Natural killer cell treated with Interleukin-12 subunit alpha and Interleukin-12 subunit beta and Interleukin-15 and Interleukin-18, amount 100 ng/mL, for 72 hours (primary cell): Measurements from ENCODE around the gene TEX30. TPM values are rescaled to one million over a fixed set of nuclear protein-coding genes. Genes with fewer than 3 reads are reported as not detected.
"Not testable (repeated sequence)": the region's sequence is repeated elsewhere in the genome, so short reads cannot be mapped to it uniquely, and the experiment has no call there.

Experiments used
- ATAC-seq, 2 donors: fragments of 150-1000 bp; cut with Tn5 transposase in 1 of 2; sonication (Bioruptor Pico), chemical (Tn5 transposase) in 1 of 2; 2 replicates each; pipeline ENCODE4 v1.10.0; 2021
- DNase-seq: peaks from one replicate; pipeline ENCODE4 v3.0.0; 2022; ENCODE audit warnings: low spot score
- H3K27ac Mint-ChIP-seq, 2 donors: 1 replicate in 1 of 2; 2 replicates in 1 of 2; pipeline ENCODE4 v1.8.0; 2022; ENCODE audit warnings: mixed read lengths in 2 of 2, mild to moderate bottlenecking in 1 of 2, moderate library complexity in 1 of 2
- H3K27me3 Mint-ChIP-seq, 2 donors: 1 replicate in 1 of 2; 2 replicates in 1 of 2; pipeline ENCODE4 v1.8.0; 2022; ENCODE audit warnings: mixed read lengths in 2 of 2
- H3K36me3 Mint-ChIP-seq: one replicate; pipeline ENCODE4 v1.8.0; 2022; ENCODE audit warnings: mixed read lengths
- H3K4me1 Mint-ChIP-seq, 2 donors: 1 replicate in 1 of 2; 2 replicates in 1 of 2; pipeline ENCODE4 v1.8.0; 2022; ENCODE audit warnings: low read depth in 2 of 2, mixed read lengths in 2 of 2, mild to moderate bottlenecking in 1 of 2
- H3K4me3 Mint-ChIP-seq: one replicate; pipeline ENCODE4 v1.8.0; 2022; ENCODE audit warnings: mixed read lengths
- H3K9me3 Mint-ChIP-seq: 2 replicates; pipeline ENCODE4 v1.8.0; 2022; ENCODE audit warnings: mixed read lengths
- total RNA-seq, 2 donors: library from RNA; stranded (reverse); gene quantifications; one replicate each; pipeline ENCODE4 v1.2.3, GENCODE V29; 2022

Gene TEX30
- total RNA-seq, 2 donors from 2014 or later, result 23.3 to 29.1 TPM

GRCh38 chr13:102798581-102799425 is 25.2 kb upstream of the TEX30 start, which contains the start of the genes BIVM and POGLUT2:
TSS of gene BIVM (plus strand) at chr13:102799119. CDS start at chr13:102807268, 8,149 bp downstream.
TSS of gene POGLUT2 (minus strand) at chr13:102798976. CDS start at chr13:102798670, 306 bp downstream.
- ATAC-seq, result peak; percentile 88 to 92
- peak; percentile 87 for DNase-seq
- H3K4me1 Mint-ChIP-seq, result peaks cover 13 to 18% of the 10 kb centered on the region in 2 donors
- peak within 1 kb of the TSS; percentile 65 to 69 for H3K27ac Mint-ChIP-seq
- no peaks in the 10 kb centered on the region for H3K9me3 Mint-ChIP-seq
- H3K27me3 Mint-ChIP-seq, result no peaks in the 10 kb centered on the region
- H3K36me3 Mint-ChIP-seq, result no peaks in the 10 kb centered on the region
- H3K4me3 Mint-ChIP-seq, result peak within 1 kb of the TSS; percentile 91

- H3K27me3 Mint-ChIP-seq, result no peaks in the 10 kb centered on the region
These were observed 20.2 kb upstream of the TEX30 start for GRCh38 chr13:102793611-102794355.

GRCh38 chr13:102792396-102792795 is 18.8 kb upstream of the TEX30 start:
- H3K36me3 Mint-ChIP-seq, result peaks cover 4% of the 10 kb centered on the region

More at GRCh38 chr13:102793611-102794355, 20.2 kb upstream of the TEX30 start:
- Mint-ChIP-seq H3K36me3 (peaks cover 4% of the 10 kb centered on the region), H3K9me3 (no peaks in the 10 kb centered on the region), H3K4me3 (no peak overlapping the region), H3K4me1 (peaks cover 3 to 5% of the 10 kb centered on the region in 2 donors), H3K27ac (no peak overlapping the region)
- DNase-seq, result no peak
- no peak for ATAC-seq

GRCh38 chr13:102788683-102789082 is 15.1 kb upstream of the TEX30 start:
- H3K36me3 Mint-ChIP-seq, result peaks cover 4% of the 10 kb centered on the region
- no peaks in the 10 kb centered on the region for H3K9me3 Mint-ChIP-seq
- no peaks in the 10 kb centered on the region for H3K4me1 Mint-ChIP-seq
- no peaks in the 10 kb centered on the region for H3K27me3 Mint-ChIP-seq
- ATAC-seq, result no peak
- H3K27ac Mint-ChIP-seq, result no peak overlapping the region
- no peak for DNase-seq
- H3K4me3 Mint-ChIP-seq, result no peak overlapping the region

More at GRCh38 chr13:102792396-102792795, 18.8 kb upstream of the TEX30 start:
- H3K9me3 Mint-ChIP-seq, result no peaks in the 10 kb centered on the region
- no peak overlapping the region for H3K27ac Mint-ChIP-seq
- DNase-seq (no peak), ATAC-seq (no peak)
- H3K4me3 Mint-ChIP-seq, result no peak overlapping the region
- no peaks in the 10 kb centered on the region for H3K27me3 Mint-ChIP-seq
- no peaks in the 10 kb centered on the region for H3K4me1 Mint-ChIP-seq

- H3K4me3 Mint-ChIP-seq, result no peak overlapping the region
- H3K4me1 Mint-ChIP-seq, result peaks cover 4 to 15% of the 10 kb centered on the region in 2 donors
- H3K27ac Mint-ChIP-seq, result no peak overlapping the region
- H3K36me3 Mint-ChIP-seq, result peaks cover 11% of the 10 kb centered on the region
- DNase-seq (no peak), ATAC-seq (no peak)
- peaks cover 5% of the 10 kb centered on the region for H3K9me3 Mint-ChIP-seq
- H3K27me3 Mint-ChIP-seq, result no peaks in the 10 kb centered on the region
These were observed 10.9 kb upstream of the TEX30 start for GRCh38 chr13:102784483-102784882.

GRCh38 chr13:102781591-102781990 is 8.0 kb upstream of the TEX30 start:
- DNase-seq (no peak), ATAC-seq (no peak)
- H3K27me3 Mint-ChIP-seq, result no peaks in the 10 kb centered on the region
- peaks cover 11% of the 10 kb centered on the region for H3K36me3 Mint-ChIP-seq
- H3K27ac Mint-ChIP-seq, result no peak overlapping the region
- peaks cover 5% of the 10 kb centered on the region for H3K9me3 Mint-ChIP-seq
- no peak overlapping the region for H3K4me3 Mint-ChIP-seq
- H3K4me1 Mint-ChIP-seq, result peaks cover 9 to 20% of the 10 kb centered on the region in 2 donors

GRCh38 chr13:102780656-102781055 is 7.1 kb upstream of the TEX30 start:
- DNase-seq, ATAC-seq, H3K9me3 Mint-ChIP-seq, H3K27me3 Mint-ChIP-seq: not testable (repeated sequence)
- peak overlapping the region in 1 of 2 donors; percentile 89 for H3K27ac Mint-ChIP-seq
- H3K36me3 Mint-ChIP-seq, result peaks cover 11% of the 10 kb centered on the region
- peak overlapping the region; percentile 4 for H3K4me3 Mint-ChIP-seq
- peaks cover 9 to 20% of the 10 kb centered on the region in 2 donors for H3K4me1 Mint-ChIP-seq

GRCh38 chr13:102779436-102780159 is 6.0 kb upstream of the TEX30 start:
- ATAC-seq (peak; percentile 60 to 78), DNase-seq (no peak)
- Mint-ChIP-seq H3K4me3 (peak overlapping the region; percentile 80), H3K36me3 (peaks cover 11% of the 10 kb centered on the region), H3K9me3 (peaks cover 5% of the 10 kb centered on the region), H3K4me1 (peaks cover 14 to 26% of the 10 kb centered on the region in 2 donors), H3K27me3 (no peaks in the 10 kb centered on the region), H3K27ac (peak overlapping the region; percentile 82 to 89)

- Mint-ChIP-seq H3K4me3 (no peak overlapping the region), H3K36me3 (peaks cover 11% of the 10 kb centered on the region), H3K9me3 (peaks cover 5% of the 10 kb centered on the region), H3K4me1 (peaks cover 26 to 35% of the 10 kb centered on the region in 2 donors), H3K27ac (peak overlapping the region in 1 of 2 donors; percentile 89), H3K27me3 (no peaks in the 10 kb centered on the region)
- no peak for ATAC-seq
- DNase-seq, result no peak
These were observed 4.2 kb upstream of the TEX30 start for GRCh38 chr13:102777736-102778135.

- Mint-ChIP-seq H3K9me3 (peaks cover 4% of the 10 kb centered on the region), H3K4me3 (no peak overlapping the region), H3K27me3 (no peaks in the 10 kb centered on the region), H3K4me1 (peaks cover 36 to 43% of the 10 kb centered on the region in 2 donors), H3K27ac (no peak overlapping the region), H3K36me3 (peaks cover 14% of the 10 kb centered on the region)
- ATAC-seq (no peak), DNase-seq (no peak)
These were observed 2.7 kb upstream of the TEX30 start for GRCh38 chr13:102776271-102776670.

GRCh38 chr13:102774591-102775520 is 1.3 kb upstream of the TEX30 start:
- Mint-ChIP-seq H3K27ac (peak overlapping the region; percentile 78 to 82), H3K27me3 (no peaks in the 10 kb centered on the region), H3K9me3 (no peaks in the 10 kb centered on the region), H3K4me1 (peaks cover 37 to 43% of the 10 kb centered on the region in 2 donors), H3K4me3 (peak overlapping the region; percentile 86), H3K36me3 (peaks cover 10% of the 10 kb centered on the region)
- ATAC-seq (no peak), DNase-seq (no peak)

- Mint-ChIP-seq H3K4me1 (peaks cover 33 to 38% of the 10 kb centered on the region in 2 donors), H3K36me3 (peaks cover 6% of the 10 kb centered on the region), H3K27ac (peak overlapping the region; percentile 78 to 82), H3K27me3 (no peaks in the 10 kb centered on the region), H3K9me3 (no peaks in the 10 kb centered on the region), H3K4me3 (peak overlapping the region; percentile 86)
- DNase-seq, result no peak
- ATAC-seq, result no peak
These were observed 605 bp upstream of the TEX30 start for GRCh38 chr13:102774214-102774568.
